Skin epidermis (tissue), 12 donors: ENCODE measurements around the gene EVL.

Source experiments
- H3K27ac ChIP-seq, 21 experiments: fragments of 200-600 bp; sonication (generic) in 11 of 21; one replicate each; pipeline ENCODE4 v1.5.0; 2020; ENCODE audit warnings: mild to moderate bottlenecking in 3 of 21, inconsistent platforms in 2 of 21, moderate library complexity in 2 of 21
- H3K4me3 ChIP-seq, 7 experiments: fragments of 200-600 bp; sonication (generic) in 2 of 7; one replicate each; pipeline ENCODE4 v1.5.0; 2020; ENCODE audit warnings: inconsistent platforms in 2 of 7, mild to moderate bottlenecking in 2 of 7, moderate library complexity in 1 of 7

EVL gene

DNA sequence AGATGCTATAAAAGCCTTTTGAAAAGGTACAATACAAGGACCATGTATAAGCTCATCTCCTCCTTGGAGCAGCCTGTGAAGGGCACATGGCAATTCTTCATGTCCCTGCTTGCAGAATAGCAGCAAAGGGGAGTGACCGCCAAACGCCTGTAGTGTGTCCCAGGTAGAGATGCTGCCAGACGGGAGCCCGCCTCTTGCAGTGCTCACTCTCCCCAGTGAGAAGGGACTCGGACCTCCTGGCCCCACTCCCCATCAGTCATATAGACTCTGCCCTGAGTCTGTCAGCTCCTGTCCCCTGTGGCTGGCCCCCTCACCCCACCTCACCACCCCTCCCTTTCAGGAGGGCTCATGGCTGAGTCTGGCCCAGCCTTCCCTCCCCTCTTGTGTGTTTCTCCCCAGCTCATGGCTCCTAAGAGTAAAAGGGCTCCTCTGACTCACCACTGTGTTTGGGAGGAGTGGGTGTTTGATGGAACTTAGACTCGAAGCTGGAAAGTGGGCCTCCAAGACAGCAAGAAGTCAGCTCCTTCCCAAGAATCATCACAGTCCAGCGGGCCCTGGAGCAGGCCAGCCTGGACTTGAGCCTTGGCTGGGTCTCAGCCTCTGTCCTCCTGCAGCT lies 53.3 kb downstream of the EVL start:
- no peak overlapping the region for H3K27ac ChIP-seq
- no peak overlapping the region for H3K4me3 ChIP-seq

DNA sequence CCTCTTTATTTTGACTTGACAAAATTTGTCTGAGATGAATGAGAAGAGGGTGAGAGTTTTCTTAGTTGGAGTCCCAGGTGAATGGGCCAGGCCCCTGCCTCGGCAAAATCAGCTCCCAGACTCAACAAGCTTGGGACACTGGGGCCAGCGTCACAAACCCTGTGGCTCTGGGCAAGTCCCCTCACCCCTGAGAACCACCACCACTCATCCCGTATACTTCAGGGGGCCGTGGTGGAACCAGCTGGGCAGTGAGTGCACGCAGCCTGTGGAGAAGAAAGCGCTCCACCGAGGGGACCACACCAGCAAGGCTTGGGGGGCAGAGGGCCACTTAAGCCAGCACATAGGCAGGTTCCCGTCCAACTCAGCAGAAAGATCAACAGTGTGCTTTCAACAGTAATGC lies 54.0 kb downstream of the EVL start:
- Histone ChIP-seq H3K4me3 (no peak overlapping the region), H3K27ac (no peak overlapping the region)

DNA sequence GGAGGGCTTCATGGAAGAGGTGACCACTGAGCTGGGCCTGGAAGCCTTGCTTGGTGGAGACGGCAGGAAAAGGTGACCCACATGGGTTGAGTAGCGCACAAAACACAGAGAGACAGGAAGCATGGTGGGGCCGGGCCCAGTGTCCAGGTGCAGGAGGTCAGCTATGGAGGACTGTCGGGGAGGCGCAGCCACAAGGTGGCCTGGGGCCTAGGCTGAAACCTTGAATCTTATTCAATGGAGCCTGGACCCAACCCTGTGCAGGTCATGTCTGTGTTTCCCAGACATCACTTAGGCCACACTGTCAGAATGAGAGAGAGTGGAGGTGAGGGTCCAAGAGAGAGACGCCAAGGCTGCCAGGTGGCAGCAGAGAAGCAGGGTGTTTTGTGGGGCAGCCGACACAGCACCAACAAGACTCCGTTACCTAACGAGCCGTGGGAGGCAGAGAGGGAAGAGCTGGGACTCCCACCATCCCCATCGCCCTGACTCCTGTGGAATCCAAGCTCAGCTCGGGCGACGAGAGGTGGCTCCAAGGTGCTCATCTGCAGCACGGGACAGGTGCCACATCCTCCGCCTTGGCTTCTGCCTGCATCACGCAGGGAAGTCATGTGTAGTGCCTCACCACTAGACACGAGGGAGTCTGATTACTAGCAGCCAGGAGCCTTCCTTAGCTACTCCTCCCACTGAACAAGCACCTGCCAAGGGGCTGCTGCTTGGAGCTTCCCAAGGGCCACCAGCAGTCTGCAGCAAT lies 55.5 kb downstream of the EVL start:
- Histone ChIP-seq H3K4me3 (no peak overlapping the region), H3K27ac (no peak overlapping the region)

GRCh38 chr14:100121643-100122480 lies 56.6 kb downstream of the EVL start:
- H3K27ac ChIP-seq: no peak overlapping the region

DNA sequence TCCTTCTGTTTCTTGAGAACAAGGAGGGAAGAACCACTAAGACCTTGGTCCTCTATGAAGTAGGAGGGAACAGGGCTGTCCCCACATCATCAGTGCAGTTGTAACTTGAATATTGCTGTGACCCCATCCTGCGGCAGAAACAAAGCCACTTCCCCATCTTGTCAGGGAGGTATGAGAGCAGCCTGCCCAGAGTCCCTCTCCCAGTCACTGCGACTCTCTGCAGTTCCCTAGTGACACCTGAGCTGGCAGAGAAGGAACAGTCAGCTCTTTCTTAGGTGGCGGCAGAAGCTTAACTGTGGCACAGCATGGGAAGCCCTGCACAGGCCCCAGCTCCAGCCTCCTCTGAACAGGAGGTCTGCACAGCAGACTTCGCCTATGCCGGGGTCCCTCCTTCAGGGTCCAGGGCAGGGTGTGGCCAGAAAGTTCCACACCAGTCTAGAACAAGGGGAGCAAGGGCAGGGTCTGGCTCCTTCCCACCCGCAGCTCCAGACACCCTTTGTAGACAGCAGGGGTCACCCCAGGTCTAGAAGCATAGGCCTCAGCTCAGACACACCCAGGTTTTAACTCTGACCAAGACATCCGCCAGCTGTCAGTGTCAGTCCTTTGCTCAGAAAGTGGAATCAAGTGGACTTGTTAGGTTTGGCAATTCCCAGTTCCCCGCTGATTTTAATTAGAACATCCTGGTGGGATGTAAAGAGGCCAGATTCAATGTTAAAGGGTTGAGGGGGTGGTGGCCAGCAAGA lies 57.4 kb downstream of the EVL start:
- H3K4me3 ChIP-seq: no peak overlapping the region
- H3K27ac ChIP-seq: no peak overlapping the region

More at GRCh38 chr14:100121643-100122480, 56.6 kb downstream of the EVL start:
- H3K4me3 ChIP-seq: no peak overlapping the region

DNA sequence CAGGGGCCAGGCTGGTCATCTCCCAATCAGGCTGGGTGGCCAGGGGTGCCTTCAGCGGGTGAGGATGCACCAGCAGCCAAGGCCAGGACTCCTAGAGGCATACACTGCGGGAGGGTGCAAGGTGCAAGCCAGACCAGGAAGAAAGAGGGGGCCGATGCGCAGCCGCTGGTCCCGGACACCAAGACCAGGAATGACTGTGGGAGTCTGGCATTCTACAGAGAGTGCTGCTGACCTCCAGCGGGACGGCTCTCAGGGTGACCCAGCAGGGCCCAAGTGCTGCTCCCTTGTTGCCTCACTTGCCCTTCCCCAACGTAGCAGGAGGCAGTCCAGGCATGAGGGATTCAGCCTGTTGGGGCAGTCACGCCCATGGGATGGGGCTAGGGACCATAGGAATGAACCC lies 58.4 kb downstream of the EVL start:
- Histone ChIP-seq H3K27ac (no peak overlapping the region), H3K4me3 (no peak overlapping the region)

DNA sequence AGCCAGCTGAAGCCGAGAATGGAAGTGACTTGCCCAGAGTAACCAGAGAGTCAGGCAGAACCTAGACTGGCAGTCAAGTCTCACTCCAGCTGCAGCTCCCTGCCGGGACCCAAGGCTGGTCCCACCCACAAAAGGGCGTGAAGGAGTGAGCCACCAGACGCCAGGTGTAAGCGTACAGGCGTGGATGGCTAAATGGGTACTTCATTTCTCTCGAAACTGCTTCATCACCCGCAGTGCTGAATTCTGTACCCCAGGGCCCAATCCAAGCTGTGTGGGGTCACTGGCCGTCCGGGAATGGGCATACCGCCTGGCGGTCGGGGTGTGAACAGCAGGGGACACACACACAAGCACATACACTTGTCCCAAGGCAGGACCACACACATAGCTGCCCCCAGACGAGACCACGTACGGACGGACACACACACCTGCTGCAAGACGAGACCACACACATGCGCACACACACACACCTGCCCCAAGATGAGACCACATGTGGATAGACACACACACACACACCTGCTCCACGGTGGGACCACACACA lies 59.4 kb downstream of the EVL start:
- H3K4me3 ChIP-seq: no peak overlapping the region
- H3K27ac ChIP-seq: no peak overlapping the region

DNA sequence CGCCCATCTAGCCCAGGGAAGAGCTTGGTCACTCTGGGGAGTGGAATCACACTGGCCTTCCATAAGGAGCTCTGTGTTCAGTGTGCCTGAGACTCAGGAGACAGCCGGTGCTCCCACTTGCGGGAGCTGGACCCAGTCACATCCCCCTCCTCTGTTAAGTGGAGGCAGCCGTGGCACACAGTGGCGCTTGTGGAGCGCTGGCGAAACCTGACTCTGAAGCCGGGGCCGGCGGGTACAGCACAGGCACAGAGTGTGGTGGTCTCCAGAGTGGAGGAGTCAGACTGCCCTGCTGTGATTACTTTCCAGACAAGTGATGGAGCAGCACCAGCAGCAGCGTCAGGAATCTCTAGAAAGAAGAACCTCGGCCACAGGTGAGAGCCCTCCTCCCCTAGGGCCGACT lies 61.2 kb downstream of the EVL start:
- H3K4me3 ChIP-seq: no peak overlapping the region
- no peak overlapping the region for H3K27ac ChIP-seq

DNA sequence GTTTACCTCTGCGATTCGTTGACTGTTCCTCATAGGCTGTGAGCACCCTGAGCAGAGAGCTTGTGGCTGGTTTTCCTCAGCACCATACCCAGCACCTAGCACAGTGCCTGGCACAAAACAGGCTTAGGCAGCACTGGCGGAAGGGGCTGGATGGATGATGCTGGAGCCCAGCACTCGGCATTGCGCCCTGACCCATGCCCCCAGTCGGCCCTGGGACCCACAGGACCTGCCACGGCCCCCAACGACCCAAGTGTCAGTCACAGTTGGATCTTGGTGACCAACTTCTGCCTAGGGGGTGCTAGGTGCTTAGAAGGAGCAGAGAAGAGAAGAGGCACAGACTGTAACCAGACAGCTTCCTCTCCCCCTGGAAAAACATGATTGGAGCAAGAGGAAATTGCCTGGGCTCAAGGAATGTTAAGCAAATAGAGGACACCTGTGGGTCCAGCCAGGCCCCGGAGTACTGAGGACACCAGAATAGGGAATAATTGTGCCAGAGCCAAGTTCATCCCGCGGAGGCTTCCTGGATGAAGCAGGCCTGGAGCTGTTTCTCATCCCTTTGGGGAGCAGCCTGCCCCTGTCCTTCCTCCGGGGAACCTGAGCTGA lies 62.7 kb downstream of the EVL start:
- H3K27ac ChIP-seq: peak overlapping the region in 4 of 21 experiments; percentile 14 to 49 (median 23)
- no peak overlapping the region for H3K4me3 ChIP-seq

DNA sequence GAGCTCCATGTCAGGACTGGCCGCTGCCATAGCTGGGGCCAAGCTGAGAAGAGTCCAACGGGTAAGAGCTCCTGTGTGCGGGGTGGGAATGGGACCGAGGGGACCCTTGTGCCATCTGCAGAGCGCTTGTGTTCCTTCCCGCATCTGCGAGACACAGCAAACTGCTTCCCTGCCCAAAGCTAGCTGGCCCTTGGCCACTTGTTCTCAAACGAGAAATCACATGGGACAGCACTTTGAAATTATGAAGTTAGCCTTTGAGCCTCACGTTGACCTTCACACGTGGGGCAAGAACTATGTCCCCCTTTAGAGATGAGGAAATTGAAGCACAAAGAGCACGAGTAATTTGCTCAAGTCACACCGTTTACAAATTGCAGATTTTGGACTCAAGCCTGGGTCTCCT lies 63.5 kb downstream of the EVL start:
- Histone ChIP-seq H3K27ac (peak overlapping the region in 5 of 21 experiments; percentile 14 to 49 (median 29)), H3K4me3 (no peak overlapping the region)

GRCh38 chr14:100129161-100129589 lies 64.0 kb downstream of the EVL start:
- peak overlapping the region in 6 of 21 experiments; percentile 5 to 52 (median 22) for H3K27ac ChIP-seq

GRCh38 chr14:100130521-100130920 lies 65.3 kb downstream of the EVL start:
- H3K4me3 ChIP-seq: no peak overlapping the region
- H3K27ac ChIP-seq: peak overlapping the region in 2 of 21 experiments; percentile 12 to 62

More at GRCh38 chr14:100129161-100129589, 64.0 kb downstream of the EVL start:
- H3K4me3 ChIP-seq: no peak overlapping the region

GRCh38 chr14:100131181-100131580 lies 66.0 kb downstream of the EVL start:
- Histone ChIP-seq H3K27ac (peak overlapping the region in 9 of 21 experiments; percentile 12 to 74 (median 62)), H3K4me3 (no peak overlapping the region)

DNA sequence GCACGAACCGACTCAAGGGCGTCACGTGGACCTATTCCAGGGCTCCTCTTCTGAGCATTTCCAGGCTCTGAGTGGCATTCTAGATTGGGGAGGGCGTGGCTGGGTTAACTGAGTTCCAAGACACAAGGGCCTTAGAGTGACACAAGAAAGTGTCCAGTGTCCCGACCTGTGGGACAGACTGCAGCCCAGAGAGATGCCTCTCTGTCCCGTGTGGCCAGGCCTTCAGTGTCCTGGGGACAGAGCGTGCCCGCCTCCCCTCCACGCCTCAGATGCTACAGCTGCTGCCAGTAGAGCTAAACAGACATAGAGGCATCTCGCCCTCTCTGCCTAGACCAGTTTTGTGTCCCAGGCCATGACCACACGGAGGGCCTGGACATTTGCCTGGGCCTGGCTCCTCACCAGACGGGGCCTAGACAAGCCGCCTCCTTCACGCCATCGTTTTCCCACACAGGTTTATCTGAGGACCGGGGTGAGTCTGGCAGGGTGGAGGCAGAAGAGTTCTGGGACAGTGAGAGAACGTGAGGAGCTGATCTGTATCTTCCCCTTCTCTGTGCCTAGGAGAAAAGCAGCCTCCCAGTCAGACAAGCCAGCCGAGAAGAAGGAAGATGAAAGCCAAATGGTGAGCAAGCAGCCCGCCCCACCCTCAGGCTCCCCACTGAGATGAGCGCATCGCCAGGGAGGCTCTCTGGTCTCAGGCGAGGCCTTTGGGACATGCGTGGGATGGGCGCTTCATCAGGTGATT lies 67.1 kb downstream of the EVL start:
- Histone ChIP-seq H3K4me3 (no peak overlapping the region), H3K27ac (peak overlapping the region in 19 of 21 experiments; percentile 26 to 80 (median 67))

GRCh38 chr14:100132903-100133510 lies 67.8 kb downstream of the EVL start:
- Histone ChIP-seq H3K4me3 (no peak overlapping the region), H3K27ac (peak overlapping the region in 16 of 21 experiments; percentile 17 to 74 (median 66))

- no peak overlapping the region for H3K27ac ChIP-seq
- H3K4me3 ChIP-seq: no peak overlapping the region
These were observed 69.4 kb downstream of the EVL start for GRCh38 chr14:100134586-100134985.

DNA sequence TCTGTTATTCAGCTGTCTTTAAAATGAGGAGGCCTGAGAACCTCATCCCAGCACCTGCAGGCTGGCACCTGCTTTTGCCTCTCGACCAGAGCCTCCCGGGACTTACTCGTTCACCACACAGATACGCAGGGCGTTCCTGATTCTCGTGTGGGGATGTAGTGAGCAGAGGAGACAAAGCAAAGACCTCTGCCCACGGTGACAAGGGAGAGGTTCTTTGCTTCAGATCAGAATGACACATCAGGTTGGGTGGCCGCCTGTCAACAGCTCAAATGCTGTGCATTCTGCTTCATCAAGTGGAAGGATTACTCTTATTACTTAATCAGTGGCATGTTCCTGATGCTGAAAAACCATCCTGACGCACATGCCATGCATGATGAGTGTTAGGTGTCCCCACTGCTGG lies 69.9 kb downstream of the EVL start:
- Histone ChIP-seq H3K4me3 (no peak overlapping the region), H3K27ac (no peak overlapping the region)

GRCh38 chr14:100135784-100136183 lies 70.6 kb downstream of the EVL start:
- no peak overlapping the region for H3K27ac ChIP-seq
- no peak overlapping the region for H3K4me3 ChIP-seq
